HG02798 (cell line): Measurements from ENCODE around the gene TRIM8.
"Not testable (repeated sequence)": the region's sequence is repeated elsewhere in the genome, so short reads cannot be mapped to it uniquely, and the experiment has no call there.

Experiments used
- ATAC-seq: cut with Tn5 transposase; IDR thresholded peaks from one replicate; pipeline ENCODE4 v1.9.1; 2021; ENCODE audit warnings: mild to moderate bottlenecking; ENCODE audit not compliant: unreplicated experiment, poor library complexity

The TRIM8 gene

DNA sequence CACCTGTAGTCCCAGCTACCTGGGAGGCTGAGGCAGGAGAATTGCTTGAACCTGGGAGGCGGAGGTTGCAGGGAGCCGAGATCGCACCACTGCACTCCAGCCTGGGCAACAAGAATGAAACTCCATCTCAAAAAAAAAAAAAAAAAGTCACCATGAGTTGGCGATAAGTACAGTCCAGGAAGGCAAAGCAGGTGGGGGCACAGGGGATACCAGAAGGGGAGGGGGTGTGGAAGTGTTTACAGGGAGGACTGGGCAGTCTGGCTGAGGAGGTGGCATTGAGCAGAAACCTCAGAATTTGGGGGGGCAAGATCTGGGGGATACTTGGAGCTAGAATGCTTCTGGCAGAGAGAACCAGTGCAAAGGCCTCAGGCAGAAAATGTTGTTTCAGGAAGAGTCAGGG is 23.1 kb downstream of the TRIM8 start:
- ATAC-seq = not testable (repeated sequence)

DNA sequence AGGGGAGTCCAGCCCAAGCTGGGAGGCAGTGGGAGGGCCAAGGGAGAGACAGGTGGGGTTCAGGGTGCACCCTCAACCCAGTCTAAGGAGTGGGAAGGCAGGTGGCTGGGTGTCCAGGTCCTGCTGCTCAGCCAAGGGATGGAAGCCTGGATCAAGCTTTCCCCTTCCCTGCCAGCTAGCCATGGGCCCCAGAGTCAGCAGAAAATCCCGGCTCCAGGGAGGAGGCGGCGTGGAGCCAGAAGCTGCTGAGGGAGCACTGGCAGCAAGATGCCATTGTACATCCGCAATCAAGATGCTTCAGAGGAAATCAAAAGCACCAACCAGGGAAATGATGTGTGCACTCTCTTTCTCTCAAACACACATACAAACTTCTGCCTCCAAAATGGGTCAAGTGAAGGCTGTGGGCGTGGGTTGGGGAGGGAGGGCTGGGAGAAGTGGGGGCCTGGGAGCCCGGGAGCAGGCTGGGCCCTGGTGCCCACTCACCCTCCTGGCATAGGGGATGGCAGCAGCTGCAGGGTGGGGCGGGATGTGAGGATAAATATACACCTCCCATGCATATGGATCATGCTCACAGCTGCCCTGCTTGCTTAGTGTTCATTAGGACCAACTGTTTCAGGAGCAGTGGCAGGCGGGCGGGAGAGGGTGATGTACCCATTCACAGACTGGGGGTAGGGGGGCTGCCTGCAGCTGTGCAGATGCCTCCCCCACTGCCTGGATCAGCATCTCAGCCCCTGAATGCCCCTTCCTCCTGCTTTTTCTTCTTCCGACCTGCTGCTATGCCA is 24.2 kb downstream of the TRIM8 start:
- ATAC-seq = no peak

DNA sequence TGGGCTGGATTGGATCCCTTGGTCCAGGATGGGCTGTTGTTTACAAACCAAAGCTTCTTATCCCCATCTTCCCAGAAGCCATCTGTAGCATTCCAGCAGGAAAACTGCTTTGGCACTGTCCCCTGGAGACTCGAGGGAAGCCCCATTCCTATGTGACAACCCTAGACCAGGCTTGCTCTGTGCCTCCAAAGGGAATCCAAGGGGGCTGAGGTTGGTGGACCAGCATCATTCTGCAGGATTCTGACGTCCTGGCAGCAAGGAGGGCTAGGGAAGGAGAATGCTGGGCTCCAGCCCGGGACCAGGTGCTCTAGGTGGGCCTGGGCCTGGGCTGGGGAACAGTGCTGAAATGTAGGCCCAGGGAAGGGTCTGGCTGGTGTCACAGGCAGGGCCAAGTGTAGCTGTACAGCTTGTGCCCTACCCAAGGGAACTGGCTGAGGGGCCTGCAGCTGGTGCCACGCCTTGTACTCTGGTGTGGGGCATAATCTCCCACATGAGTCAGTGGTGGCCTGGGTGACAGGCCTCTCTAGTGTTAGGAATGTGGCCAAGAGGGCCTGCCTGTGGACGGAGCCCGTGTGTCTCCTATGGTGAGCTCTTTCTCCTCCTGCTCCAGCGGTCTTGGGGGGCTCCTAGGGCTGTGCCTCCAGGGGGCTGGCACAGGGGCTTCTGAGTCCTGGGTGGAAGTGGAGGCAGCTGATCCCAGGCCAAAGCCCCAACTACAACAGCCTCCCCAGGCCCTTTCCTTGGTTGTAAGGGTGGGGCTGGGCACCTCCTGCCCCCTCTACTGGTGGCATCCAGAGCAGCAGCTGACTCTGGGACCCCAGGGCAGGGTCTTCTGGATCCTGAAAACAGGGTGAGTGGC is 25.2 kb downstream of the TRIM8 start:
- no peak for ATAC-seq

DNA sequence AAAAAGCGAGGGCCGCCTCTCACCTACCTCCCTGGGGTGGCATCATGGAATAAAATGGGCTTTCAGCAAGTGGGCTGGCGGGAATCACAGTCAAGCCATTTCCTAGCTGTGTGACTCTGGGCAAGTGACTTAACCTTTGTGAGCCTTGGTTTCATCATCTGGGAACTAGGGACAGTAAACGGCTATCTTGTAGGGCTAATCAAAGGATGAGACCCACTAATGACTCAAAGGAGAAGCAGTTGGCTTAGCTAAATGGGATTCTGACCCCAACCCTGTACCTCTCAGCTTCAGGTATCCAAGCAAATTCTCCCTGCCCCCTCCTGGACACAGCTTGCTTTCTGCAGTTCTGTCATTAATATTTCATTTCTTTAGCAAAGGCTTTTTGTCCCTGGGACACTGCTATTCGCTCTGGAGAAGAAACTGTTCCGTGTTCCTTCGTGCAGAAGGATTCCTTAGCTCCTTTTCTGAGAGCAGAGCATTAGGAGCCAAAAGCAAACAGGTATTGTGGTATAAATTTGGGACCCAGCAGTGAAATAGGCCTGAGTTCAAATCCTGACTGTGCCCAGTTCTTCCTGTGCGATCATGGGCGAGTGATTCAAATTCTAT is 25.9 kb downstream of the TRIM8 start:
- no peak for ATAC-seq

DNA sequence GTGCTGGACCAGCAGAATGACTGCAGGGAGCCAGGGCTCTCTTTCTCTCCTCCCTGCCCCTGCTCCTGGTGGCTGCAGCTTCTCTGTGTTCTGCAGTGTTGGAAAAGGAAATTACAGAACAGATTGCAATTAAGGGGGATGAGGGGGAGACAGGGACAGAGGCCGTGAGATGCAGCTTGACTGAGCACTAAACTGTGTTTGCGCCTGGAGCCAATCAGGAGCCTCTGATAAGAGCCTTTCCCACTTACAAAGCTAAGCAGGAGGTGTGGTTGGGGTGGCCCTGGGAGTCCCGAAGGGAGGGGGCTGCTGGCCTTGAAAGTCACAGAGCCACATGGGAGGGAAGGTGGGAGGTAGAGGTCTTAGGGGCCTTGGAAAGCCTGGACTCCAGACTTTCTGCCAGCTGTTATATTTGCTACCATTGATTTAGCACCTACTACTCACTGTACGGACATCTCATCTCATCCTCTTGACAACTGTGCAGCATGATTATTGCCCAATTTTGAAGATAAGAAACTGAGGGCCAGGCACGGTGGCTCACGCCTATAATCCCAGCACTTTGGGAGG is 26.7 kb downstream of the TRIM8 start:
- no peak for ATAC-seq

DNA sequence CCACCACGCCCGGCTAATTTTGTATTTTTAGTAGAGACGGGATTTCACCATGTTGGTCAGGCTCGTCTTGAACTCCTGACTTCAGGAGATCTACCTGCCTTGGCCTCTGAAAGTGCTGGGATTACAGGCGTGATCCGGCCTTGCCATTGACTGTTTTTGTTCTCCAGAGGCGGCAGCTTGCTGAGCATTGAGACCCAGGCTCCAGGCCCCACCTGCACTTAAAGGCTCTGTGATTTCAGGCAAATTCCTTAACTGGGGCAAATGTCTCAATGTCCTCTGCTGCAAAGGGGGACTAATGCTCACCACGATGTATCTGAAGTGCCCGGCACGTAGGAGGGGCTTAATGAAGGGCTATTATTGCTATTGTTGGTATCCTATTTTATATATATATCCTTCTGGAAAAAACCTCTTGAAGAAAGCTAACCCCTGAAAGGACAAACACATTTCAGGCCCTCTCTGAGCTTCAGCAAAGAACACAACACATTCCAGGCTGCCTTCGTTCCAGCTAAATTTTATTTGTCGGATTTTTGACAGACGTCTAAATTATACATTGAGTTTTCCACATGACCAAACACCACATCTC is 29.0 kb downstream of the TRIM8 start:
- no peak for ATAC-seq

DNA sequence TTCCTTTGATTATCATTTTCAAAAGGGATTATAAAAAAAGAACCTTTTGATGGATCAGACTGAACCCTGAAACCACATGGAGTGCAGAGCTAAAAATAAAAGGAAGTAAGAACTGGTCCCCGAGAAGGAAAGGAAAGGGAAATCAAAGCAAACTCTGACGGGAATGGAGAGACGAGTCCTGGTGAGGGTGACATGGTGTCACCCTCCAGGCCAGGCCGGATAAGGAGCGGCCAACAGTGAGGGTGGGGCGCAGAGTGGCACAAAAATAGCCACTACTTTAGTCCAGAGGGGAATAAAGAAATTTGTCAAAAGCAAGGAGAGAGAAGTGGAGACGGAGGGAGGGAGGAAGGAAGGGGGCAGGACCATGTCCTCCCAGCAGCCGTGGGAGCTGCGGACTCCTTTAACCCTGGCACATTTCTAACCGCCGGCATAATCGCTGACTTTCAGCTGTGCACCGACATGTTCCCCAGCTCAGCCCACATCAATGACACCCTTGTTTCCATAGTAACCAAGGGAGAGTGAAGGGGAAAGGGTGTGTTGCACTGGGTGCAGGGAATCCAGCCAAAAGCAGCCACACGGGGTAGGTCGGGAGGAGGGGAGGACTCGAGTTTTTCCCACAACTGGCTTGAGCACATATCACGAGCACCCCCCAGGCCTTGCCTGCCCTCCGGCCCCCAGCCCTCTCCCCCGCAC is 29.7 kb downstream of the TRIM8 start:
- peak; percentile 42 for ATAC-seq

DNA sequence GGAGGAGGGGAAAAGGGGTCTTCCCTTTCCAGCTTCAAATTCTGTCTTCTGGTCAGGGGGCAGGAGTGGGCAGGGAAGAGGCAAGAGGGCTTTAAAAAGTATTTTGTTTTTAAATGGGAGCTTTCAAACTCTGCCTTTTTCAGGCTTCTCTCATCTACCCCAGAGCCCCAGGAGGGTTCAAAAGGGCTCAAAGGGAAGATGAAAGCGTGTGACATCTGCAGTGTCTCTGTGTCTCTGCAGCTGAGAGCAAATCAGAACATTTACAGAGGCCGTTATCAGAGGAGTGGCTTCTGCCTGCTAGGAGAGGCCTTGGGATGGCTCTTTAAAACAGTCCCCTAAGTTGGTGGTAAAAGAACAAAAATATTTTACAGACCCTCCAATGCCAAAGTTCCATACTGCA is 30.3 kb downstream of the TRIM8 start:
- ATAC-seq = no peak

DNA sequence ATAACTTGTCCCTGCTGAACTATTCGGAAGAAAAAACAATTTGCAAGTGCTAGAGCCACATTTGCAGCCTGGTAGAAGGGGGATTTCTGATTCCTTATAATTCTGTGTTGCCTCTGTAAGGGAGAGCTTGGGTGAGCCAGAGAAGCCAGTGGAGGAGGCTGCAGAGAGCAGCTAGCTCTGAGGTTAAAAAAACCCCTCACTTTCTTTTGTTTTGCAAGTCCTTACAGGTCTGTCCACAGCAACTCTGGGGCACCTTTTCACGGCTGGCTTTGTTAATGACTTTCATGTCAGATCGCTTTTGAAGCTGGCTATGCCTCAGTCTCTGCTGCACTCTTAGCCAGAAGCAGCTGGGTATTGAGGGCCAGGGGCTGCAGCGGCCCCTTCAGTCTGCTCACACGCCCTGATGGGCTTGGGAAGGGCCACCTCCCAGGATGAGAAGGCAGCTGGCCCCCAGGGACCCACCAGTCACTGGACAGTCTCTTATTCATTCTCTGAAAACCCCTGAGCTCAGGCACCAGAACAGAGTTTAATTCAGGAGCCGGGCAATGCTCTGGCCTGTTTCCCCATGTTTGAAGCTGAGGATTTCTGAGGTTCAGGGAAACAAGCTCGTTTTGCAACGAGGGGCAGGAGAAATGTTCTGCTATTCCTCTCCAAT is 30.9 kb downstream of the TRIM8 start:
- no peak for ATAC-seq

DNA sequence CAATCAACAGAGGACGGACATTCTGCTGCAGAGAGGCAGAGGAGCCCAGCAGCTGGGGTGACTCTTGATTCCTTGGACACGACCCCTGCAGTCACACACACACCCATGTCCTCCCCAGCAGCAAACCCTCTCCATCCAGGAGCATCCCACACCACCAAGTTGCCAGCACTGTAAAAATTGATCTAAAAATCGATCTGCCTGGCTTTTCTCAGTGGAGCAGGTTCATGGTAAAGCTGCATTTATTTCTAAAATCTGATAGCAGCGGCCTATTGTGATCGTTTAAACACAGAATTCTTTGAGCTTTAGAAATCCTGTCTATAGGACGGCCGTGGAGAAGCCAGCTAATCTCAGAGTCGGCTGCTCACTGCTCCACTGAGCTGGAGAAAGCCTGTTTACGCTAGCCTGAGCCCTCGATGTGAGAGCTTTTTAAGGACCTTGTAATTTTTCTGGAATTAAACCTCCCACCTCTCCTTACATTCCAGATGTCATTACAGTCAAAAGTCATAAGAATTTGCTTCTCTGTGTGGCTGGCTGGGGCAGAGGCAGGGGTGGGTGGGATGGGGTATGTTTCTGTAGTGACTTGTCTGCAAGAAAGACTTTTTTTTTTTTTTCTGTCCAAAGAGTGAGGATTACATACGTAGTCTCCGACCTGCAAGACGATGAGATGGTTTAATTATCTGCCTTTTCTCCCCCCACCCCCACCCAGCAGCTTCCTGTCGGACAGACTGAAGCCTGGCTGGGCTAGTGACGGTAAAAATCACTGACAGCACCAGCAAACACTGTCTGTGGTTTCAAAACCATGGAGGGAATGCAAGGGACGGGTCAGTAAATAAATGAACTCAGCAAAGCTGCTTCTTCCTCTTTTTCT is 31.6 kb downstream of the TRIM8 start:
- no peak for ATAC-seq

DNA sequence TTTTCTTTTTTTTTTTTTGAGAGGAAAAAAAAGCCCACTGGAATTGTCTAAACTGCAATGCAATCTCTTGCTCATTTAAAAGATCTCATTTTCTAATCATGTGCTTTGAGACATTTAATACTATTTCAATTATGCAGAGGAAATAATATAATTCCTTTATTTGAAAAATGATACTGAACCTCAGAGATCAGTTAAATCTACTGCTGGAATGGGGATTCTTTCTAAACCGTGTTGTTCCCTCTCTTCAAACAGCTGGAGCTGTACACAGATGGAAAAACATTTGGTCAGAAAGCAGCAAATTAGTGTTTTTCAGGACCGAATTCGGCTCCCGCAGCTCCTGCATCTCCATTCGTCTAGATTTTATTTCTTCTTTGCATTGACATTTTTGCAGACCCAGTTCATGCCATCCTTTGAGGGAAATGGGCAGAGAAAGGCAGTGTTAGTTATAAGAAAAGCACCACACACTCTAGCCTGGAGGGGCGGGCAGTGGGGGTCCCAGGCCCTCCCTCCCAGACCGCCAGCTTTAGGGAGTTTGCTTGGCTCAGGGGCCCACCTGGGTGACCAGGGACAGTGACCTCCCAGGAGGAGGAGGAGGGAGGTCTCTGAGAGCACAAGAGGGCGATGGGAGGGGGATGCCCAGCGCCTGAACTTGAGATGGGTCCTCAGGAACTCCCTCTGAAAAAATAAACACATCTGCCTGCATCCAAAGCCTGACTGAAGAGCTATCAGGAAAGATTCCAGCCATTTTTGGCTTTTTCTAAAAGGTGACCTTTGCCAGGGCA is 32.4 kb downstream of the TRIM8 start:
- ATAC-seq = no peak

DNA sequence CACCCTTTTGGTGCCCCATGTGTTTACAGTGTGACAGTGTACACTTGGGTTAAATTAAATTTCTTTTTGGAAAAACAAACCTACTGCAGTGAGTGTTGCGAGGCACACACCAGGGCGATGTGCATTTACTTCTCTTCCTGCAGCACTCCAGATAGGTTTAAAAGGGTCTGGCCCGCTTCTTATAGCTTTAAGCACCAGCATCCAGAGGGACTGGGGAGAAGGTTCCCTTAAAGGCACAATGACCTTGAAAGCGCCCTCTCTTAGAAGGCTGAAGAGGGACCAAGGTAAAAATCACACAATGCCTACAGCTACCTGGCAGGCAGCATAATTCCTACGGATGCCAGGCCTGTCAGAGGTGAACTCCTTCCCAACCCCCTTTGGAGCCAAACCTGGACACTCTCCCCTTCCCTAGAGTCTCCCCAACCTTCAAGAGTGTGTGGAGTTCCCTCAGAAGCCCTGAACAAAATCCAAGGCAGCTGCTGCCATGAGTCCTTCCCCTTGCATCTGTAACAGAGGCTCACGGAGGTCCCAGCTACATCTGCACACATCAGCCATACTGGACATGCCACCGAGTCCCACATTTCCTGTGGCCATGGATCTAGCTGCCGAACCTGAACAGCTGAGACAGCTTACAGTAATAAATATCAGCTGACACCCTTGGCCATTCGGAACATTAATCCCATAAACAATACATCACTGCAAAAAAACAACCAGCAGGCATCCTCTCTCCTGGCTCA is 33.2 kb downstream of the TRIM8 start:
- no peak for ATAC-seq

DNA sequence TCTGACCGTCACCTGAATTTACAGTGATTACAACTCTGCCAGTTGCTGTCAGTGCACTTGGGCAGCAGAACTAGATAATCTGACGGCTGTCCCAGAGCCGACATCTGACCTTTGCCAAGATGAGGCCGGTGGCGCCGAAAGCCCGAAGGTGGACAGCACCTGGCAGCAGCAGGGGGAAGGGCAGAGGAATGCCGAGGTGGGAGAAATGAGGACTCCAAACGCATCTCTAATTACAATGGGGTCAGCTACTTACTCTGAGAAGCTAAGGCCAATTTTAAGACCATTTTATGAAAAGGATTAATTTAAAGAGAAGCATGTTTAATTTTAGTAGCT is 33.8 kb downstream of the TRIM8 start:
- no peak for ATAC-seq

DNA sequence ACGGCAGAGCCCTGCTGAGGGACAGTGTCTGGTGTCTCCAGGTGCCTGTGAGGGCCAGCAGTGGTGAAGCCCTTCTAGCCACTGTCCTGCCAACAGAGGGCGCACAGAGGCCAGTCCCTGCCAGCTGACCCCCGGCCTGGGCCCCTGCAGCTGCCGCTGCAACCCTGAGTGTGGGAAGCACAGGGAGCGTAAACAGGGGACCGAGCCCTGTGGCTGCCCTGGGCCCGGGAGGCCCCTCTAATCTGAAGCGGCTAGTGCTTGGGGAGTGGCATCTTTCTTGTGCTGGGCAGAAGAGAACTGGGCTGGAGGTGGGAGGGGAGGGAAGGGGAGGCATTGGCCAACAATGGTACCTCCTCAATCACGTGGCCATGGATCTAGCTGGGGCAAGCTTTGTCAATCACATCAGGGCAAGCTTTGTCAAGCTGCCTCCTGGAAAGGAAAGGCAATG is 34.6 kb downstream of the TRIM8 start:
- no peak for ATAC-seq

DNA sequence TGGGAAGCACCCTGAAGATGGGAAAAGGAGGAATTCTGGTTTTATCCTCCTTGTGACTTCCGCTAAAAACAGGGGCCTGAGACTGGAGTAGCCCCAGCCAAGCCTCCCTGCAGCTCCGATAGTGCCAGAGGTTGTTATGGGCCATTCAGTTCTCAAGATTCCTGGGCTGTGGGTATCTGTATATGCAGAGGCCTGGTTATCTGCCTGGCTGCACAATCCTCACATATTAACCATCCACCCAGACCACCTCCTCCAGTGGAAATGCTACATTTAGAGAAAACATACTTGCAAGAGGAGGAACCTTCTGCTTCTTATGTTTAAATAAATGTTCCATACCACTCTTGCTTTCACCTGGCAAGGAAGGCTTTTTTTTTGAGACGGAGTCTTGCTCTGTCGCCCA is 35.3 kb downstream of the TRIM8 start:
- no peak for ATAC-seq

DNA sequence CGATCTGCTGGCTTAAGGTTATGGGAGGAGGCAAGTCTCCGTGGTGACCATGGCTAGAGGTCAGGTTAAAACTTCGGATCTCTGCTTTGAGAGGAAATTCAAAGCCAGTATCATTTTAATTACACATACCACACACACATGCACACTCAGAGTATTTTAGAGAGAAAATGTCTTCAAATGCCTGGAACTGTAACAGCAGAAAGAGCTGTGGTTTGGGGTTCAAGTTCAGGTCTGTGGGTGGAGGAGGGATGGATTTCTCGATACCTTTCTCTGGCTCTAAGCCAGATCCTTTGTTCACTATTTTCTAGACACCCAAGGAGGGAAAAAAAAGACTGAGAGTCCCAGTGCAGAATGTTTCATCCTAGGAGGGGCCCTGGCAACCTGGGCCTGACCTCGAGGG is 37.4 kb downstream of the TRIM8 start:
- ATAC-seq = no peak

DNA sequence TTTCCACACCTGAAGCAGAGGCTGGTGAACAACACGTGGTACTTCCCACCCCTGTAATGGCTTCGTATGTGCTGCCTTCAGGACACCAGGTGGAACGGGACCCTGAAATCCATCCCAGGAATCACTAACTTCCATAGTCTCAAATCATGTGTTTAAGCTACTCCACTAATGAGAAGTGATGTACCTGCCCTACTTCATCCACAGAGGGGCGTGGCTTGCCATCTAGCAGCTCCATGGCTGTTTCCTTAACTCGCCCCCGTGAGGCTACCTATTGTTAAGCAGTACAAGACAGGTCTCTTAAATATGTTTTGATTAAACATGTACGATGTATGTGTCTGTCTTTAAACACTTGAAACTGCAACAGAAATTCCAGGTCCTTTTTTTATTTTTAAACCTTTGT is 38.1 kb downstream of the TRIM8 start:
- no peak for ATAC-seq
